ENCODE results near the gene PMPCA. TPM values are rescaled to one million over a fixed set of nuclear protein-coding genes. Genes with fewer than 3 reads are reported as not detected.

Gene PMPCA
- total and polyA plus RNA-seq, 2 experiments from 2014 or later: 61.3 to 88.2 TPM

DNA sequence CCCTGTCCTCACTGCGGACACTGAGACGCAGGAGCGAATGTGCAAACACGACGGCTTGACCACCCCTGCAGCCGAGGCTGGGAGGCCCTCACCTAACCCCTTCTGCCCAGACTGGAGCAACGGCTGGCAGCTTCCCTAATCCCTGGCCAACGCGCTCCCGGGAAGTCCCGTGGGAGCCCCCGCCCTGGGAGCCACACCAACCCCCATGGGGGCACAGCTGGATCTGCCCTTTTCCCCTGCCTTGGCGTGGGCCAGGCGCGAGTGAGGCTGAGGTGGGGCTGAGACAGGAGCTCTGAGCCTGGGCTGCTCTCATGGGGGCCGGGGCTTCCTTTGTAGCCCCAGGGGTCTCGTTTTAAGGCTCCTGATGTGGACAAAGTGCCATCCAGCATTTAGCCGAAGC lies 42.3 kb upstream of the PMPCA start:
- no peak overlapping the region for H3K27ac ChIP-seq (ENCODE audit: low read depth)
- H3K4me1 Mint-ChIP-seq: peaks cover 3% of the 10 kb centered on the region; the same call in 1 of the 3 replicates
- no peak for ATAC-seq
- H3F3A ChIP-seq (replicated peaks; ENCODE audit: low read depth): no peaks in the 10 kb centered on the region
- no peak for DNase-seq (ENCODE audit: low spot score)
- H3K27ac Mint-ChIP-seq: no peak overlapping the region
- H3K9me3 Mint-ChIP-seq: no peaks in the 10 kb centered on the region
- H3K4me2 ChIP-seq: no peak overlapping the region
- peaks cover 16% of the 10 kb centered on the region for H3K27me3 Mint-ChIP-seq (ENCODE audit: insufficient read depth, low read depth, poor library complexity)
- H3K9me2 ChIP-seq (ENCODE audit: insufficient read depth): no peaks in the 10 kb centered on the region
- no peaks in the 10 kb centered on the region; the same call in 1 of the 2 replicates for H3K4me1 ChIP-seq (ENCODE audit: insufficient read depth)
- H2AFZ ChIP-seq: no peak overlapping the region
- no peak overlapping the region for H3K4me3 ChIP-seq
- H3K27me3 ChIP-seq (ENCODE audit: insufficient read depth): no peaks in the 10 kb centered on the region
- TF ChIP-seq EZH2phosphoT487 (IDR thresholded peaks at IDR 0.05; ENCODE audit: unreplicated experiment) (no peak), STAT1 (IDR thresholded peaks at IDR 0.05; ENCODE audit: unreplicated experiment) (no peak), JUNB (IDR thresholded peaks at IDR 0.05; ENCODE audit: unreplicated experiment) (no peak)
- H3K4me3 Mint-ChIP-seq: no peak overlapping the region
- H4K20me1 ChIP-seq (replicated peaks; ENCODE audit: insufficient read depth): no peaks in the 10 kb centered on the region
- no peaks in the 10 kb centered on the region for H3K79me2 ChIP-seq (replicated peaks; ENCODE audit: insufficient read depth)
- no peaks in the 10 kb centered on the region for H3K36me3 Mint-ChIP-seq (ENCODE audit: low read depth)
- no peaks in the 10 kb centered on the region for H3K36me3 ChIP-seq (ENCODE audit: insufficient read depth)

DNA sequence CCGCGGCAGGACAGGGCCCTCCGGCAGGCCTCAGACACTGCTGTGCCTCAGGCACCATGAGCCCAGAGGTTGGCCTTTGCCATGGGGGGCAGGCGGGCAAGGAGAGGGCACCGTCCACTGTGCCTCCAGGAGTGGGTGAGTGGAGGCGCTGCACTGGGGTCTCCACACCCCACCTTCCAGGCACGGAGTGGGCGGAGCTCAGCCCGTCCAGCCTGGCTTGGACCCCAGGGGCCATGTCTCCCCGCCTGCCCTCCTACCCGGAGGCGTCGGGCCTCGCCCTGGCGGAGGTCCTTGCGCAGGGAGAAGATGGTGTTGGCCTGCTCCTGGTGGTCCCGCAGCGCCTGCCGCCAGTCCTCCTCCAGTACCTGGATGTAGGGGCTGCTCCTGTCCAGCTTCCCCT lies 40.4 kb upstream of the PMPCA start:
- no peaks in the 10 kb centered on the region for H3K79me2 ChIP-seq (replicated peaks; ENCODE audit: insufficient read depth)
- no peaks in the 10 kb centered on the region for H3K9me3 Mint-ChIP-seq
- DNase-seq (ENCODE audit: low spot score) (no peak), ATAC-seq (no peak)
- no peaks in the 10 kb centered on the region for H3K36me3 ChIP-seq (ENCODE audit: insufficient read depth)
- TF ChIP-seq ZNF462 (CRISPR knock-in tag; IDR thresholded peaks at IDR 0.05) (no peak), STAT1 (IDR thresholded peaks at IDR 0.05; ENCODE audit: unreplicated experiment) (no peak), POLR2AphosphoS5 (IDR thresholded peaks at IDR 0.05; ENCODE audit: low read depth) (no peak), ETS1 (IDR thresholded peaks at IDR 0.05) (no peak), NANOG (IDR thresholded peaks at IDR 0.05; ENCODE audit: borderline replicate concordance) (no peak), CREB1 (CRISPR knock-in tag; IDR thresholded peaks at IDR 0.05; ENCODE audit: low read depth) (no peak)
- no peak overlapping the region for H3K27ac Mint-ChIP-seq
- no peak overlapping the region for H2AFZ ChIP-seq
- H3K4me3 ChIP-seq: no peak overlapping the region
- no peak overlapping the region for H3K27ac ChIP-seq (ENCODE audit: low read depth)
- peaks cover 16% of the 10 kb centered on the region for H3K27me3 Mint-ChIP-seq (ENCODE audit: insufficient read depth, low read depth, poor library complexity)
- H3K4me2 ChIP-seq: no peak overlapping the region
- no peaks in the 10 kb centered on the region; the same call in 1 of the 2 replicates for H4K20me1 ChIP-seq (replicated peaks; ENCODE audit: insufficient read depth)
- H3K27me3 ChIP-seq (ENCODE audit: insufficient read depth): no peaks in the 10 kb centered on the region
- no peaks in the 10 kb centered on the region for H3K4me1 ChIP-seq (ENCODE audit: insufficient read depth)
- no peak overlapping the region for H3K4me3 Mint-ChIP-seq
- 0 out of 3 replicates have a peak, but pooled peaks cover 3% of the 10 kb centered on the region for H3K4me1 Mint-ChIP-seq
- peaks cover 3% of the 10 kb centered on the region; the same call in 1 of the 3 replicates for H3K36me3 Mint-ChIP-seq (ENCODE audit: low read depth)
- no peaks in the 10 kb centered on the region for H3F3A ChIP-seq (replicated peaks; ENCODE audit: low read depth)
- H3K9me2 ChIP-seq (ENCODE audit: insufficient read depth): no peaks in the 10 kb centered on the region

Measured in GM23338 (cell line).